Colonic mucosa (tissue), 4 donors: ENCODE results near the gene MSH3. TPM values are rescaled to one million over a fixed set of nuclear protein-coding genes. Genes with fewer than 3 reads are reported as not detected.

Experiments
- DNase-seq: peaks from one replicate; pipeline ENCODE4 v3.0.0-alpha.2; 2020
- H3K27ac ChIP-seq: fragments of 200-600 bp; one replicate; pipeline ENCODE4 v1.8.0; 2021
- H3K27me3 ChIP-seq: fragments of 200-600 bp; one replicate; pipeline ENCODE4 v1.8.0; 2021
- H3K36me3 ChIP-seq: fragments of 200-600 bp; one replicate; pipeline ENCODE4 v1.8.0; 2021
- H3K4me1 ChIP-seq: fragments of 200-600 bp; one replicate; pipeline ENCODE4 v1.8.0; 2021; ENCODE audit warnings: mild to moderate bottlenecking
- H3K4me3 ChIP-seq: fragments of 200-600 bp; one replicate; pipeline ENCODE4 v1.8.0; 2021
- H3K9ac ChIP-seq, 2 donors: one replicate each; pipeline ENCODE4 v1.7.0; 2013; ENCODE audit warnings: control low read depth in 2 of 2, low read depth in 2 of 2, low read length in 2 of 2
- H3K9me3 ChIP-seq: fragments of 200-600 bp; one replicate; pipeline ENCODE4 v1.8.0; 2021
- intact Hi-C: fragments of 100-400 bp; cut with DNase I; formaldehyde crosslinking; loops from one replicate; pipeline ENCODE4 v1.14.1; 2022
- total RNA-seq, 2 donors: library from RNA; stranded (reverse); fragmentation: NEBNext Ultra II Directional in 1 of 2; extraction: Animal tissue kit (Norgen Biotek cat#: 25700) in 1 of 2; gene quantifications; one replicate each; pipeline ENCODE4 v1.2.1, GENCODE V29; 2021
- TF ChIP-seq, protein P1 (sequence below): fragments of 200-600 bp; IDR thresholded peaks from one replicate; pipeline ENCODE4 v1.8.0; 2022; ENCODE audit warnings: antibody characterized with exemption, mild to moderate bottlenecking
- donor health status: healthy.
- donor health status: DM: no; HTN: no; CAD: no.
- donor health status: DM: no; HTN: no; CAD: no.

MSH3 gene
- total RNA-seq, 2 donors from 2014 or later: 15.1 to 16.3 TPM

DNA sequence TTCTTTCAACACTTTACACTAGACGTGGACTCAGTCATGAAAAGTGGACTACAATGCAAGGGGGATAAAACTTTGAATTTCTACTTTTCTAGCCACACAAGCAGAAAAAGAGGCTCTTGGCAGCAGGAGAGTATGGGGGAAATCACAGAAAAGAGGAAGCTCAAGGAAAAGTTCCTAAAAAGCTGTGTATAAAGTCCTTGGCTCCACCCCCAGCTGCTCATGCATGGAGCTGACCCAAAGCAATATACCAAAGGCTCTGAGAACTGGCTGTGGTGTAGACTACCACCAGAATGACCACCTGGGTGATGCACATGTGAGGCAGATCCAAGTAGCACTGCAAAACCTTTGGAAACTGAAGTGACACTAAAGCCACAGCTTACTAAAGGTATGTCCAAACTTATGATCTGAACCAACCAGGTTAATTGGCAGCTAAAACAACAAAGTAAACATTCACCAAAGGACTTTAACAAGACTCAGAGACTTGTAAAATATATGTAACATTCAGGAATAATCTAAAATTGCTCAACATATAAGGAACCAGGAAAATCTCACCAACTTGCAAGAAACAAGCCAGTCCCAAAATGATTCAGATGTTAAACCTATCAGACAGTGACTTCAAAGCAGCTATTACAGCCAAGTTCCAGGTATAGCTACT, 250.2 kb downstream of the MSH3 start:
- Histone ChIP-seq H3K4me3 (no peak overlapping the region), H3K9ac (no peak overlapping the region), H3K27me3 (no peaks in the 10 kb centered on the region), H3K36me3 (no peaks in the 10 kb centered on the region), H3K9me3 (no peaks in the 10 kb centered on the region), H3K27ac (no peak overlapping the region), H3K4me1 (no peaks in the 10 kb centered on the region)
- TF ChIP-seq, protein P1, sequence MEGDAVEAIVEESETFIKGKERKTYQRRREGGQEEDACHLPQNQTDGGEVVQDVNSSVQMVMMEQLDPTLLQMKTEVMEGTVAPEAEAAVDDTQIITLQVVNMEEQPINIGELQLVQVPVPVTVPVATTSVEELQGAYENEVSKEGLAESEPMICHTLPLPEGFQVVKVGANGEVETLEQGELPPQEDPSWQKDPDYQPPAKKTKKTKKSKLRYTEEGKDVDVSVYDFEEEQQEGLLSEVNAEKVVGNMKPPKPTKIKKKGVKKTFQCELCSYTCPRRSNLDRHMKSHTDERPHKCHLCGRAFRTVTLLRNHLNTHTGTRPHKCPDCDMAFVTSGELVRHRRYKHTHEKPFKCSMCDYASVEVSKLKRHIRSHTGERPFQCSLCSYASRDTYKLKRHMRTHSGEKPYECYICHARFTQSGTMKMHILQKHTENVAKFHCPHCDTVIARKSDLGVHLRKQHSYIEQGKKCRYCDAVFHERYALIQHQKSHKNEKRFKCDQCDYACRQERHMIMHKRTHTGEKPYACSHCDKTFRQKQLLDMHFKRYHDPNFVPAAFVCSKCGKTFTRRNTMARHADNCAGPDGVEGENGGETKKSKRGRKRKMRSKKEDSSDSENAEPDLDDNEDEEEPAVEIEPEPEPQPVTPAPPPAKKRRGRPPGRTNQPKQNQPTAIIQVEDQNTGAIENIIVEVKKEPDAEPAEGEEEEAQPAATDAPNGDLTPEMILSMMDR: no peak
- intact Hi-C loops: no loop called here
- no peak for DNase-seq

DNA sequence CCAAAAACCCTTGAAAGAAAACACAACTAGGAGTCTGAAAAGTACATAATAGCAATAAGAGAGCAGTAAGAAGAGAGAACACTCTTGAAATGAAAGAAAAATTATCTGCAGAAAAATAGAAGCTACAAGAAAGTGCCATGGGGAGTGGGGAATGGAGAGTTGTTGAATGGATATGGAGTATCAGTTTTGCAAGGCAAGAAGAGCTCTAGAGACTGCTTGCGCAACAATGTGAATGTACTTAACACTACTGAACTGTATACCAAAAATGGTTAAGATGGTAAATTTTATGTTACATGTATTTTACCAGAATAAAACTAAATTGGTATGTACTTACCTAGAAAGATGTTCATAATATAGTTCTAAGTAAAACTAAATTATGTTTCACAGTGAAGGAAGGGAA, 251.0 kb downstream of the MSH3 start:
- TF ChIP-seq, protein P1: no peak
- Histone ChIP-seq H3K36me3 (no peaks in the 10 kb centered on the region), H3K9me3 (no peaks in the 10 kb centered on the region), H3K27me3 (no peaks in the 10 kb centered on the region), H3K9ac (no peak overlapping the region), H3K27ac (no peak overlapping the region), H3K4me3 (no peak overlapping the region), H3K4me1 (no peaks in the 10 kb centered on the region)
- DNase-seq: no peak
- intact Hi-C loops: no loop called here

DNA sequence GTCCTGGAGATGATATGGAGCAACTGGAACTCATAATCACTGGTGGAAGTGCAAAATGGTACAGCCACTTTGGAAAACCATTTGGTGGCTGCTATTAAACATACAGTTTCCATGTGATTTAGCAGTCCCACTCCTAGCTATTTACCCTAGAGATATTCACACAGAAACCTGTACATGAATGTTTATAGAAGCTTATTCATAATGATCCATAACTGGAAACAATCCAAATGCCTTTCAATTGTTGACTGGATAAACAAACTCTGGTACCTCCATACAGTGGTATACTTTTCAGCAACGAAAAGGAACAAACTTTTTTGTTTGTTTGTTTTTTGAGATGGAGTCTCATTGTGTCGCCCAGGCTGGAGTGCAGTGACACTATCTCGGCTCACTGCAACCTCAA, 258.0 kb downstream of the MSH3 start:
- Histone ChIP-seq H3K36me3 (no peaks in the 10 kb centered on the region), H3K9ac (no peak overlapping the region), H3K27me3 (no peaks in the 10 kb centered on the region), H3K27ac (no peak overlapping the region), H3K4me3 (no peak overlapping the region), H3K9me3 (no peaks in the 10 kb centered on the region), H3K4me1 (no peaks in the 10 kb centered on the region)
- no peak for DNase-seq
- intact Hi-C loops: no loop called here
- TF ChIP-seq, protein P1: no peak

DNA sequence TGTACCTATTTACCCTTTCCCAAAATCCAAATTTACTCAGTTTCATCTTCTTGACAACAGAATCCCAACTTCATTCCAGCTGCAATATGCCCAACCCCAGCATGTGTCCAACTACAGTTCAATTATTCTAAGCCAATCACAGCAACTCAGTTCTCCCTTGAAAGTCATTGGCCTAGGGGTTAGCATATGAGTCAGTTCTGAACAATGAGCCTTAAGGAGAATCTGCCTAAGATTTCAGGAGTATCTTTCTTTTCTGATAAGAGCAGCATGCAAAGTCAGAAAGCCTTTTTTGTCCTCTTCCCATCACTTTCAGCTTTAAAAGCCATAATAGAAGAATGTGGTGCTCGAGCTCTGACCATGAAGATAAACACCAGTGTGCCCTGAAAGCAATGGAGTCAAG, 261.3 kb downstream of the MSH3 start:
- no peak overlapping the region for H3K9ac ChIP-seq
- H3K27ac ChIP-seq: no peak overlapping the region
- TF ChIP-seq, protein P1: no peak
- no peak overlapping the region for H3K4me3 ChIP-seq
- H3K4me1 ChIP-seq: no peaks in the 10 kb centered on the region
- no peaks in the 10 kb centered on the region for H3K27me3 ChIP-seq
- H3K36me3 ChIP-seq: no peaks in the 10 kb centered on the region
- H3K9me3 ChIP-seq: no peaks in the 10 kb centered on the region
- no peak for DNase-seq
- intact Hi-C loops: no loop called here

DNA sequence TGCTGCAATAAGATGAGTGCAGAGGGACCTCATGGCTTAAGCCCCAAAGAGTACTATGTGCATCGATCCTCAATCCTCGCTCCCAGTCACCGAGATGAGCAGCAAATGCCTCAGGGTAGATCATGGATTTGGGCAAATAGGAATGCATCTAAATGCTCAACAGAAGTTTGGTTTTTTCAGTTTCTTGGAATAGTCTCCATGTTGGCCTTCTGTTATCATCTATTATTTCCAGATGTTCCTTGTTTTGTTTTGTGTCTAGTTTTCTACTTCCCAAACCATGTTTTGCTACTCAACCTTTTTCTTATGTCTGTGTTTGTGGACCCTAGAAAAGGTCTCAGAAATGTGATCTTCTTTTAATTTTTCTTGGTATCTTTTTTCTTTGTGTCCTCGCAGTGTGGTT, 262.2 kb downstream of the MSH3 start:
- intact Hi-C loops: no loop called here
- no peaks in the 10 kb centered on the region for H3K4me1 ChIP-seq

More for the DNA sequence above, 262.2 kb downstream of the MSH3 start:
- no peak overlapping the region for H3K4me3 ChIP-seq
- no peak overlapping the region for H3K27ac ChIP-seq
- no peaks in the 10 kb centered on the region for H3K27me3 ChIP-seq
- no peak for DNase-seq
- H3K9me3 ChIP-seq: no peaks in the 10 kb centered on the region
- TF ChIP-seq, protein P1: no peak
- no peaks in the 10 kb centered on the region for H3K36me3 ChIP-seq
- H3K9ac ChIP-seq: no peak overlapping the region
